GM19468 (cell line): ENCODE results near the gene PROCA1.

Experiments
- ATAC-seq: cut with Tn5 transposase; IDR thresholded peaks from one replicate; pipeline ENCODE4 v1.9.1; 2021; ENCODE audit warnings: mild to moderate bottlenecking, moderate library complexity, moderate number of reproducible peaks; ENCODE audit not compliant: unreplicated experiment; ENCODE audit errors: extremely low read depth

Gene PROCA1

DNA sequence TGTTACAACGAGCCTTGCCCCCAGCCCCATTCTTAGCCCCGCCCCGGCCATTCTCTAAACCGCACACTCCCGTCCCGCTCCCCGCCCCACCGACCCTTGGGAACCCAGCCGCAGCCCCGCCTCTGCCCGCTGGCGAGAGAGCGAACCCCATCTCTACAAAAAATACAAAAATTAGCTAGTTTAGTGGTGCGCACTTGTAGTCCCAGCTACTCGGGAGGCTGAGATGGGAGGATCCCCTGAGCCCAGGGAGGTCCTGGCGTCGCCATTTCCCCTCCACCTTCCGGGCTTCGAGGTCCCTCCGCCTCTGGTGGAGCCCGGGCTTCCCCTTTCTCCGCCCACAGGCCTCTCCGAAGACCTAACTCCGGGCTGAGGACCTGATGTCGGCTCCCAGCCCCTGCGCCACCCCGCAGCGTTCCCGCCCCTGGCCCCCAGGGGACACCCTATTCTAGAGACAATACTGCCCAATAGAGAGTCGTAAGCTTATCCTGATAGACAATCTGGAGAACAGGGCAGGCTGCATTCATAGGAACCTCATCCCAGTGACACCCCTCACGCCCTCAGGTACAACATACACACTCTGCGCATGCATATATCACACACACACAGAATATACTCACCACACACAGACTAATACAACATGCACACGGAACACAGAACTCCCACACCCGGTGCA, 480 bp upstream of the PROCA1 start:
- ATAC-seq, result no peak

DNA sequence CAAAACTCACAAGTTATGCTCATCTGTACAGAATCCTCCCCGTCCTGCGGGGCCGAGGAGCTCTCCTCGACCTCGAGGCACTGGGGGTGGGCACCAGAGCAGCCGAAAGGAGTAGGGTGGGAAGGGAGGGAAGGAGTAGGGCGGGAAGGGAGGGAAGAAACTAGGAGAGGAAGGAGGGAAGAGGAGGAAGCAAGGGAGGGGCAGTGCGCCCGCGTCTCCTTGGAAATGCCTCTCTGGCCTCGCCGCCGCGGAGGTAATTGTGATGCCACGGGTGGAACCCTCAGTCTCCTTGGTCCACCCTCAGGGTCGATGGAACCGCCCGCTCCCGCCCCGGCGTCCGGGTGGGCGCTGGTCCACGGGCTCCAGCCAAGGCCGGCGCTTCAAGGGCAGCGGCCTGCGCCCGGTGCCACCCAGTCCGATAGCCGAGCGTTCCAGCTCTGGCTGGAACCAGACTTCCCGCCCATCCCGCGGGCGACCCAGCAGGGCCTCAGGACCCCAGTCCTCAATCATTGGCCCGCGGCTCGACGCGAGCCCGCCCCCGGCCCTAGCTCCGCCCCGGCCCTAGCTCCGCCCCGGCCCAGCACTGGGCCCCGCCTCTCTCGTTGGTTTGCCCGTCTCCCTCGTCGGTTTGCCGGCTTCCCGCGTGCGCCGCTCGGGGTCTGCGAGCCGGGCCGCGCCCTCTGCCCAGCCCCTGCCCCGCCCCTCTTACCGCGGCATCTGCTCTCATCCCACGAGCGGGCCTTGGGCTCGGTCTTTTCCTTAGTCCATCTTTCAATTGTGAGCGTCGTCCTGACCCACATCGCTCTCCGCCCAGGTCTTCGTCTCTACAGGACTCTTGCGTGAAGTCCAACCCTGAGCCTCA, 596 bp downstream of the PROCA1 start:
- ATAC-seq, result no peak

DNA sequence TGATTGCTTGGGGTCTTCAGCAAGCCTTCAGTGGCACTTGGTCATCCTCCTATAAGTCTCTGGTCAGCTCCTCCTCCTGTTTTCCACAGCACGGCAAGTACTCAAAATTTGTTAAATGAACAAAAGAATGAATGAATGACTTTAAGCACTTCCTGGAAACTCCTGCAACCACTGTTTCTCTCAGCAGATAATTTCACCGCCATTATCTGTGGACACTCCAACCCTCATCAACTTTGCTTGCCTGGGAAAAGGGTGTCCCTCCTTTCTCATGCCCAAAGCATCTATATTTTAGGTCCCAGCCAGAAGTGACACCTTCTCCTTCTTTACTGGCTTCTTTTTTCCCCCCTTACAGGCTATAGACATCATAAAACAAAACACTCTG, 4.4 kb downstream of the PROCA1 start:
- ATAC-seq, result no peak

DNA sequence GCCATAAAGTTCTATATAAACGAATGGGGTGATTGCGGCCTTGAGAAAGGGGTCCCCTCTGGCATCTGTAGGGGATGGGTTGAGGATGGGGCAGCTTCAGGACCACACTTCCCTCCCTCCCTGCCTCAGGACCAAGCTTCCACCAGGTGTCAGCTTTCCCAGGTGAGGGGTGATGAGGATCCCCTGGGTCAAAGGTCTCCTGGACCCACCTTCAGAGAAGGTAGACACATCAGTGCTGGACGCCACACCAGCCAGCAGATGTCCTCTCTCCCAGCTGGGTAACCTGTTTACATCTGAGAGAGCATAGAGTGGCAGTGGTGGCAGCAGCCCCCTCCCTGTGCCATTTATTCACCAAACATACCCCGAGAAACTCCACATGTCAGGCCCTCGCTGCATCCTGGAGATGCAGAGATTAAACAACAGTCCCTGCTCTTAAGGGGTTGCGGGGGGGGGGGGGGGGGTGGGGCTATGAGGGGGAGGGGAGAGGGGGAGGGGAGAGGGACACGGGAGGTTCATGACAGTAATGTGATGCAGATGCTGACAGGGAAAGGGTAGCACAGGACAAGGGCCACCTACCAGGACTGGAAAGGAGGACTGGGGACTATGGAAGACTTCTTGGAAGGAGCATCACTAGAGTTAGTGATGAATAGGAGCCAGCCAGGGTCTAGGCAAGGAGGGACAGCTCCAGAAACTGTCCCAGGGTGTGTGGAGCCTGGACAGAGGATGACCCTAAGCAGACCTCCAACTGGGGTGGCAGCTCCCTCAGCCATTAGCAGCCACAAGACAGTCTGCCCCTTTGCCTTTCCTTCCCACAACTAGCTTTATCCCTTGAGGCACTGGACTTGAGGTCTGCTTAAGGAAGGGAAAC, 5.0 kb downstream of the PROCA1 start:
- no peak for ATAC-seq

DNA sequence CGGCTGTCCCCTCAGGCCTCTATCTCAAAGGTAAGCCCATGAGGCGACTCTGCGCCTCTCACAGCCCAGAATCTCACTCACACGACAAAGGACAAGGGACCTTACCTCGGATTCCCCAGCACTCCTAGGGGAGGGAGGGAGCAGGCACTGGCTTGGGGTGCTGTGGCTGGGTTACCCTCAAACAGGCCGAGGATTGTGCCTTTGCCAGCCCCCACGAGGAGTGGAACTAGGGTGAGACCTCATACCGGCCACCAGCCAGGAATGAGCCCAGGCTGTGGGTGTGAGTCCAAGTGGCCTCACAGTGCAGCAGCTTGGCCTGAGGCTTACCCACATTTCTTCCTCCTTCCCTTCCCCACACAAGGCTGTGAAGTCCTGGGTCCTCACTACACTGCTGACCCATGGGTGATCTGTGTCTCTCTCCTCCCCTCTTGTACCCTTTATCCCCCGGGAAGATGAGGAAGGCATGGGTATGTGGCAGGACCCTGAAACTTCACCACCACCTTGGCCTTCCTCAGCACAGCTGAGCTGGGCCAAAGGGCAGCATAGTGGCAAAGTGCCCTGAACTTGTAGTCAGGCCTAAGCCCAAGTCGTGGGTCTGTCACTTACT, 5.9 kb downstream of the PROCA1 start:
- ATAC-seq, result no peak

DNA sequence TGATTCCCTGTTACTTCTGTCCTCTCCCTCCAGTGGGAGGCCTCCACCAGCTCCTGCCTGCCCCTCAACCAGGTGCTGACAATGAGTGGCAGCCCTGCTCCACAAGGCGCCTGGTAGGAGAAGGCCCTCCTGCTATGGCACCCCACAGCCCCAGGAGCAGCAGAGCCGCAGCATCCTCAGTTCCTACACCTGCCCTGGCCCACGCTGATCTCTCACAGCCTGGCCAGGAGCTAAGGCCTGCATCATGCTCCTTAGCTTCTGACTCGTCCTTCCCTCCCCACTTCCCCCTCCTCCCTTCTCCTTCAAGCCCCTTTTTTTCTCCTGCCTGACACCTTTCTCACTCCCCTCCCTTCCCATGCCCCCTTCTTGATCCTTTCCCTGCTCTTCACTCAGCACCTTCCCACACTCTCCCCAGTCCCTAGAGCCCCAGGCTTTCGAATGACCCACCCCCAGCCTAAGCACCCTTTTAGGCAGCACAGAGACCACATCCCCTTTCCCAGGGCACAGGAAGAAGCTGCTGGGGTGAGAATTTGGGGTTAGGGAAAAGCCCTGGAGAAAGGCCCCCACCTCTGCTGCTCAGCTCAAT, 6.5 kb downstream of the PROCA1 start:
- no peak for ATAC-seq

DNA sequence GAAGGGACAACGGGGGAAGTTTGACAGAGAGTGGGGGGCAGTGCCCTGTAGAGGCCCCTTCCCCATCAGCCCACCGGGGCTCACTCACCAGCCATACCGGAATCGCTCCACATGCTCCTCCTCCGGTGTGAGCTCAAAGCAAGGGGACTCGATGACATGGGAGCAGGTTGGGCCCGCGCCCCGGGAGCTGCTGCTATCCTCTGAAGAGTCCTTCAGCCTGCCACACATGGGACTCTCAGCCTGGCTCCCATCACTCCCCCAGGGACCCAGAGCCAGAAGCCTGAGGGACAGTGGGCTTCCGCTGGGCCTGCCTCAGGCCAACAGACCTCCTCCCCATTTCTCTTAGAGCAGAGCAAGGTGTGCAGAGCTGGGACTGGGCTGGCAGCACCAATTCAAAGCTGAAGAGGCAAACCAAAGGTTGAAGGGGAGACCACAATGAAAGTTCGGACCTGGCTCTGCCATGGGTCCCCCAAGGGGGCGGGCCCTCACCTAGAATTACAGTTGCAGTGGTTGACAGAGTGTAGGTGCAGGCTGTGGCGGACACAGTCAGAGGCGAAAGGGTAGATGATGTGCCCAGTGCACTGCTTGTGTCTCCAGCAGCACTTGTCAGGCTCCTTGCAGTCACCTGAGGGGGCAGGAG, 7.3 kb downstream of the PROCA1 start:
- no peak for ATAC-seq

DNA sequence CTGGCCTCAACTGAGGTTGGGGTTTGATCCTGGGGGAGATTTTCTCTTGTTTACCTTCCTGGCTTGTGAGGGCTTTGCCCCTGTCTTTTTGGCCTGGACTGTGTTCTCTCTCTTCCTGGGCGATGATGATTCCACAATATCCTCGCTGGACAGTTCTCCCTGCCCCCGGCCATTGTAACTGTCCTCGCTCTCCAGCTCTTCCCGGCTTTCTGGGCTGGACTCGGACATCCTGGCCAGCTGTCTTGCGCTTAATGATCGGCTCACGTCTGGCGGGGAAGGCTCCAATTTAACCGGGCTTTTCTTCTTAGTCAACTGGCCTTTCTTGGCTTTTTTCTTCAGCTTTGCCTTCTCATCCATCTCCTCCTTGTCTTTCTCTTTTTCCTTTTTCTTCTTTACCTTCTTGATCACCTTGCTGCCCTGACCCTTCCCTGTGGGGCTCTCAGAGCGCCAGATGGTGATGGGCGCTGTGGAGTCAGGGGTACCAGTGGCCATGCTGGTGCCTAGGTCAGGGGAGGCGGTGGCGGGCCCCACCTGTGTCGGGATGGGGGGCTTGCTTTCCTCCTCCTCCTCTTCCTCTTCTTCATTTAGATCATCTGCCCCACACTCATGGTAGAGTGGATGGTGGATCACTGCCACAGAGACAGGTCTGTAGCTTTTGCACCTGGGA, 8.0 kb downstream of the PROCA1 start:
- ATAC-seq, result no peak

DNA sequence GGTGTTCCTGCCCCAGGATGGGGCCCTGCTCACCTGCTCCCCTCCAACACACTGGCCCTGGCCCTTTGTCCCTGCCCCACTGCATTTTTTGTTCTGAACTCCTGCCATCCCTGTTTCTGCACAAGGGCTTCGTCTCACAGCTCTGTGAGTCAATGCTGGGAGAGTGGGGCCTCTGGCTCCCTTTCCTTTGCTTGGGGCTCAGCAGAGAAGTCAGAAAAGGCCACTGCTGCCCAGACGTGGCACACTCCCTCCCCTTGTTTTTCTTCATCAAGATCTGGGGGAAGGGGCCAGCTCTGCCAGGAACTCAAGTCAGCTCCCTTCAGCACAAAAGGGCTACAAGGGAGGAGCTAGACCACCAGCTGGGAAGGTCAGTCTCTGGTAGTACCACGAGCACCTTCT, 8.9 kb downstream of the PROCA1 start:
- ATAC-seq, result no peak

DNA sequence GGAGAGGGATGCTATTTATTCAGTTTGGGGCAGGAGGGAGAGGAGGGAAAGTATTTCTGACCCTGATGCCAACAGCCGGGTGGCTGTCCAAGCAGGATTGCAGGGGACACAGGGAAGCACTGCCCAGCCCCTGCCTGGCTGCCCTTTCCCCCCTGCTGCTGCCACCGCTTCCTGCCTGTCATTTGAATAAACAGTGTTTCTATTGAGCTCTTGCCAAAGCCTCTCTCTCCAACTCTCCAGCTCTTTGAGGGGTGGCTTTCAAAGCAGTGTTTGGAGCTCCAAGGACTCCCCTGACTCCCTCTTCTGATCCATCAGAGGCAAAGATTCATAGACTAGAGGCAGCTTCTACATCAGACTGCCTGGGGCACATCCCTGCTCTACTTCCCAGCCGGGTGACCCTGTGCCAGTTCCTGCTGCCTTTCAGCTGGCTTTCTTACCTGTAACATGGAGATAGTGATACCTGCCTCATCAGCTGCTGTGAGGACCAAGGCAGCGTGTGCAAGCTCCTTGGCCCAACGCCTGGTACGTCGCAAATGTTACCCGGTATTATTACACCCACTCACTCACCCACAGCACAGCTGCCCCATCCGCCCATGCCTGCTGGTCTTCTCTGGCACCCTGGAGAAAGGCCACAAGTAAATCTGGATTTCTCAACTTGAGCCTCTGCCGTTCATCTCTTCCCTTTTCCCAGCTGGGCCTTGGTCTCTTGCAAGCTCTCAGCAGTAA, 9.5 kb downstream of the PROCA1 start:
- ATAC-seq, result no peak

DNA sequence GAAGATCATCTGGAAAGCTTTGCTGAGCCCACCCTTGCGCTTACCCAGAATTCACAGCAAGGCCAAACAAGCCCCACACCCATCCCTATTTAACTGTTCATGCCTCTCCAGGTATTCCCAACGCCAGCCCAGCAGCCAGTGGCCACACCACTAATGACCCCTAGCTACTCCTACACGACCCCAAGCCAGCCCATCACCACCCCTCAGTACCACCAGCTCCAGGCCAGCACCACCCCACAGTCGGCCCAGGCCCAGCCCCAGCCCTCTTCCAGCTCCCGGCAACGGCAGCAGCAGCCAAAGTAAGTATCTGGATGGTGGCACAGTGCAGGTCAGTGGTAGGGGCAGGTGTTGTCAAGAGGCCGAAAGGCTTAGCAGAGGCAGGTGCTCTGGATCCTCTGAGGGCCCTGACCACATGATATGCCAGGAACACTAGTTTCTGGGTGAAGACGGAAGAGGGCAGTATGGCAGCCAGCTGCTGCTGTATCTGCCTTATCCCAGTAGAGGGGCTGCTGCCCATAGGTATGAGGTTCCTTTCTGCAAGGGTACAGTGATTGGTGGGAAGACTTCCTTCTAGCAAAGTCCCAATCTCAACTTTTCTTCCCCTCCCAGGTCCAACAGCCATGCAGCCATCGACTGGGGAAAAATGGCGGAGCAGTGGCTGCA, 10.7 kb downstream of the PROCA1 start:
- ATAC-seq, result no peak

DNA sequence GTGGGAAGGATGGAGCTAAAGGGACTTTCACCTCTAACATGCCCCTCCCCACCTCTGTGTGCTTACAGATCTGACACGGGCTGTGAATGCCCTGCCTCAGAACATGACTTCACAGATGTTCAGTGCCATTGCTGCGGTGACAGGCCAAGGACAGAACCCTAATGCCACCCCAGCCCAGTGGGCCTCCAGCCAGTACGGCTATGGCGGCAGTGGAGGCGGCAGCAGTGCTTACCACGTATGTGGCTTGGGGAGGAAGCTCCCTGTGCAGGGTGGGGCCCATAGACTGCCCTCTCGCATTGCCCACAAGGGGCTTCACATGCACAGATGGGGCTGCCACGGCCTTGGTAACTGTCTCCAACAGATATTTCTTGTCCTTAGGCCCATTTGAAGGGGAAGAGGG, 11.4 kb downstream of the PROCA1 start:
- no peak for ATAC-seq

DNA sequence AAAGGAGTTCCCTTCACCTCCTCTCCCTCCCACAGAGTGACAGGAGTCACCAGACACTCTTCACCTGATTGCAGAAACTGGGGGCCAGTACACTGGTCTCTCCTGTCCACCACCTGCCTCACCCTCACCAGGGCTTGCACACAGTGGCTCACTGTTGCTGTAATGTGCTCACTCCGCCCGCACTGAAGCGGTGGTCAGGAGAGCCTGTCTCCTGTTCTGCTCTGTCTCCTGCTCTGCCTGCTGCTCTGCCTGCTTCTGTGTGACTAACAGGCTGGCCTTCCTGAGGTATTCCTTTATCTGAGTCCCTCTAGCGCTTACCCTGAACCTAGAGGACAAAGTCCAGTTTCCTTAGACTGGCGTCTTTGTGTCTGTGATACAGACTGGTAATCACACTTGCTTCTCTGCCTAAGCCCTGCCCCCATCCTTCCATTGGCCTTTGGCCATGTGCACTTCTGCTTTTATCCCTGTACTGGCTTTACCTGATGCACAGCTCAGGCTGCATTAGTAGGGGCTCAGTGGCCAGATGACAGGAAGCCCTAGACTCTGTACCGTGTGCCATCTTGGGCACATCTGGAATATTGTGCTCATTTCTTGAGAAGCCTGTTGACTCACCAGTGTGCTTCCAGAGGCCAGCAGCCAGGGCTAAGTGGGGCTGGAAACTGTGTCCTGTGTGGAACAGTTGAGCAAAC, 13.3 kb downstream of the PROCA1 start:
- no peak for ATAC-seq

DNA sequence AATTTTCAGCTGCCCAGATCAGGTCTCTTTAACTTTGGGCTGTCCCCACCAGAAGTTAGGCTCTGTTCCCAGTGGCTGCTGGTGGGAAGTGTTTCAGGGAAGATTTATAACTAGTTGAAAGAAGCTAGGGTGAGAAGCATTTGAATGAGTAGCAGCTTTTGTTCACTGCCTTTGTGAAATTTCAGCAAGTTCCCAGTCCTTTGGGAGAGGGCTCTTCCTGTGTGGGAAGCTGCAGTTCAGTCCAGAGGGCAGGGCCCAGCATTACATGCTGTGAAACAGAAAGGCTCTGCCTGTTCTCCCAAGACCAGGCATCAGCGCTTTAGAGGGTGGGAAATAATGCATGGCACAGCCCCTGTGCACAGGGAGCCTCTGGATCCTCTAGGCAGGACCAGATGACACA, 17.8 kb downstream of the PROCA1 start:
- ATAC-seq, result no peak

DNA sequence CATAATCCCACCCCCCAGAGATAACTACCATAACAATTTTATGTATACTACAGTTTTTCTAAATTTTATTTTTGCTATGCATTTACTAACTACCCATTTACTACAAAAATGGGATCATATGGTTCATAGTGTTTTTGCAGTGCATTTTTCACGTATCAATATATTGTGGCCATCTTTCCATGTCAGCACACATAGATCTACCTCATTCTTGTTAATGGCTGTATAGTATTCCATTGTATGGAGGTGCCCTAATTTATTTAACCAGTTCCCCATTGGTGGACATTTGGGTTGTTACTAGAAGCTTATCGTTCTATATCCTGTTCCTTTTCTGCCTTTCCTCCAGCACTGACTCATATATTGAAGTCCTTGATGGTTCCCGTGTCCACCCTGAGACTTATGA, 22.7 kb downstream of the PROCA1 start:
- ATAC-seq, result no peak

DNA sequence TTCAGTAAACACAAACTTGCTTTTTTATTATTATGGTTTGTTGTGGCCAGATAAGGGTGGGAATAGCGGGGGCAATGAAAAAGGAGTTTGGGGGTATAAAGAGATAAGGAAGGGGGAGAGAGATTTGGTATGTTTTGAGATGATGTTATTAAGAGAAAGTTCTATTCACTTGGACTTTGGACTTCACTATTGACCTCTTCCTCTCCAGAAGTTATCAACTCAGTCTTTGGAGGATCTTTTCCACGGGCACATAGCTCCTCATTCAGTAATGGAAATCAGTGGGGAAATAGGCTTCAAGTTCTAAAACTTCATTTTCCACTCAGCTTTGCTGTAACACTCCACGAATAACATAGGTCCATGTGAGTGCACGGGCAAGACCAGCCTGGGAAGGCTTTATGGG, 23.2 kb downstream of the PROCA1 start:
- no peak for ATAC-seq

DNA sequence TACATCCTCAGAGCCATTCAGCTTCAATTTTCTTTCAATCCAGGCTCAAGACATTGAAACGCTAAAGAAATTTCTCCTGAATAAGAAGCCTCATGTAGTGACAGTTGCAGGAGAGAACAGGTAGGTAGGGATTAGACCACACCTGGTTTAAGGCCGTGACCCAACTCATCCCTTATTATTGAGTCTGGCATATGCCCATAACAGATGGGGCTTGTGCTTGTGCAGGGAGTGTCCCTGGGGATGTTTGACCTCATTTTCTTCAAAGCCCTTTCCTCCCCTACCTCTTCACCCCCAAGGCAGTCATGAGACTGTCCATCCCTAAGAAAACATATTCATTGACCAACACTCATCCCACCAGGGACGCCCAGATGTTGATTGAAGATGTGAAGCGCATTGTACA, 25.4 kb downstream of the PROCA1 start:
- no peak for ATAC-seq
